GM18505 (cell line): Measurements from ENCODE around the gene PCDH15.

Source experiments
- ATAC-seq: cut with Tn5 transposase; IDR thresholded peaks from one replicate; pipeline ENCODE4 v1.9.1; 2021; ENCODE audit not compliant: unreplicated experiment
- POLR2A ChIP-seq: IDR thresholded peaks from 4 replicates; pipeline ENCODE4 v1.6.1; 2011; ENCODE audit warnings: borderline replicate concordance; ENCODE audit not compliant: insufficient read depth, insufficient read length; ENCODE audit errors: extremely low read depth

PCDH15 gene

GRCh38 chr10:54800741-54801421 is at the start of gene PCDH15:
Gene PCDH15, minus strand, starts transcription at chr10:54801231. Its CDS starts 136,969 bp downstream, at chr10:54664262.
- ATAC-seq = no peak
- TF ChIP-seq POLR2A = no peak

- TF ChIP-seq POLR2A = no peak
- ATAC-seq = no peak
Observed at GRCh38 chr10:54843932-54844331, 42.9 kb upstream of the PCDH15 start.

- no peak for ATAC-seq
- TF ChIP-seq POLR2A = no peak
Observed at GRCh38 chr10:54843085-54843646, 42.1 kb upstream of the PCDH15 start.

- TF ChIP-seq POLR2A = no peak
- no peak for ATAC-seq
Observed at GRCh38 chr10:54837479-54837878, 36.4 kb upstream of the PCDH15 start.

- no peak for TF ChIP-seq POLR2A
- no peak for ATAC-seq
Observed at GRCh38 chr10:54833029-54833428, 32.0 kb upstream of the PCDH15 start.

- TF ChIP-seq POLR2A = no peak
- no peak for ATAC-seq
Observed at GRCh38 chr10:54826994-54827560, 26.0 kb upstream of the PCDH15 start.

GRCh38 chr10:54815583-54815982 is 14.6 kb upstream of the PCDH15 start:
- ATAC-seq = no peak
- no peak for TF ChIP-seq POLR2A

- ATAC-seq = no peak
- TF ChIP-seq POLR2A = no peak
Observed at GRCh38 chr10:54808186-54808935, 7.3 kb upstream of the PCDH15 start.

- TF ChIP-seq POLR2A = no peak
- no peak for ATAC-seq
Observed at GRCh38 chr10:54799506-54799905, 1.5 kb downstream of the PCDH15 start.

GRCh38 chr10:54797636-54798321 is 3.3 kb downstream of the PCDH15 start:
- TF ChIP-seq POLR2A = no peak
- no peak for ATAC-seq

- TF ChIP-seq POLR2A = no peak
Observed at GRCh38 chr10:54796881-54797280, 4.2 kb downstream of the PCDH15 start.

GRCh38 chr10:54776622-54777021 is 24.4 kb downstream of the PCDH15 start:
- TF ChIP-seq POLR2A = no peak
- ATAC-seq = no peak

More at GRCh38 chr10:54796881-54797280, 4.2 kb downstream of the PCDH15 start:
- no peak for ATAC-seq
